ENCODE data around the gene RAB40C. TPM values are rescaled to one million over a fixed set of nuclear protein-coding genes. Genes with fewer than 3 reads are reported as not detected.

RAB40C gene
- total RNA-seq, 1 experiment from 2014 or later = 5.9 TPM

DNA sequence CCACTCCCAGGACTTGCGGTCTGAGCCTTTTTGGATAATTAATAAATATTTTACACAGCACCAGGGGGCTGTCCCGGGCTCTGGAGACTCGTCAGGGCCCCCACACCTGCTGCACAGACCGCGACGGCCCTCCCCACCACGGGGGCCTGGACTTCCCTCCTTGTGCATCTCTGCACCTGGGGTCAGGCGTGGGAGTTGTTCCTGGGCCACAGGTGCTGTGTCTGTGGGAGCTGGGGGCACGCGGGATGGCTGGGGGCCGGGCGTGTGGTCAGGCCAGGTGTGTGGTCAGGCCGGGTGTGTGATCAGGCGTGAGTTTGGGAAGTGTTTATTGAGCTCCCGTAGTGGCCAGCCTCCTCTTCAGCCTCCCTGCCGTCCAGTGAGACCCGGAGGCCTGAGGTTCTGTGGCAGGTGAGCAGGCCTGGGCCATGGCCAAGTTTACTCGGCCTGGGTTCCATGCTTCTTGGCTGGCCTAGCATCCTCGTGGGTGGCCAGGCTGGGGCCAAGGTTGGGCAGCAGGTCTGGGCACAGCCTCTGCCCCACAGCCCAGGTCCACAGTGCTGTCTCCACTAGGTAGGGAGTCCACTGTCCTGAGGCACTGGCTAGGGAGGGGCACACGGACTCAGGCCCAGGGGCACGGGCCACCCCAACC is 88.5 kb downstream of the RAB40C start:
- Histone ChIP-seq H3K9ac (ENCODE audit: low read length) (no peak overlapping the region), H3K9me3 (ENCODE audit: low read length) (no peaks in the 10 kb centered on the region), H3K27me3 (ENCODE audit: low read length) (no peaks in the 10 kb centered on the region), H4K20me1 (ENCODE audit: insufficient read depth, low read depth, low read length) (peaks cover 20% of the 10 kb centered on the region), H3K79me2 (ENCODE audit: low read length) (peaks cover 26% of the 10 kb centered on the region), H3K9me2 (replicated peaks; ENCODE audit: insufficient read depth, low read length) (no peaks in the 10 kb centered on the region), H3K27ac (ENCODE audit: low read length) (no peak overlapping the region), H2AFZ (ENCODE audit: low read length) (no peak overlapping the region), H3K36me3 (ENCODE audit: insufficient read depth, low read length) (peaks cover 4% of the 10 kb centered on the region; the same call in 1 of the 2 replicates), H3K4me2 (ENCODE audit: low read depth, low read length, poor library complexity, severe bottlenecking) (no peak overlapping the region), H3K4me1 (ENCODE audit: low read length) (peaks cover 29% of the 10 kb centered on the region), H3K4me3 (ENCODE audit: low read length) (no peak overlapping the region)
- DNase-seq = no peak

Small RNA genes within 50 kb of the gene (small RNA-seq; reads per million reads assigned to genes)
- gene MIR3176 (0.36 reads per million), gene Z98883.1 (not detected)

Other genes starting within 250 kb of the RAB40C start
- gene AXIN1, start 237.3 kb upstream of the RAB40C start, total RNA-seq (2014; rRNA removed; shearing (Covaris generic); ENCODE audit: low replicate concordance) = 14.6 and 46.4 TPM in 2 replicates
- 38.1 and 103 TPM in 2 replicates for gene MRPL28, start 219.5 kb upstream of the RAB40C start, total RNA-seq (2014; rRNA removed; shearing (Covaris generic); ENCODE audit: low replicate concordance)
- gene PGAP6, start 208.1 kb upstream of the RAB40C start, total RNA-seq (2014; rRNA removed; shearing (Covaris generic); ENCODE audit: low replicate concordance) = 50.0 and 58.1 TPM in 2 replicates
- 102 and 190 TPM in 2 replicates for gene NME4, start 192.9 kb upstream of the RAB40C start, total RNA-seq (2014; rRNA removed; shearing (Covaris generic); ENCODE audit: low replicate concordance)
- 5.3 and 10.4 TPM in 2 replicates for gene DECR2, start 188.2 kb upstream of the RAB40C start, total RNA-seq (2014; rRNA removed; shearing (Covaris generic); ENCODE audit: low replicate concordance)
- gene RAB11FIP3, start 164.4 kb upstream of the RAB40C start, total RNA-seq (2014; rRNA removed; shearing (Covaris generic); ENCODE audit: low replicate concordance) = 6.0 and 17.2 TPM in 2 replicates
- 26.7 and 51.3 TPM in 2 replicates for gene CAPN15, start 62.4 kb upstream of the RAB40C start, total RNA-seq (2014; rRNA removed; shearing (Covaris generic); ENCODE audit: low replicate concordance)
- gene PRR35, start 29.7 kb upstream of the RAB40C start, total RNA-seq (2014; rRNA removed; shearing (Covaris generic); ENCODE audit: low replicate concordance) = not detected in 2 replicates
- 3.7 and 5.9 TPM in 2 replicates for gene NHLRC4, start 23.1 kb upstream of the RAB40C start, total RNA-seq (2014; rRNA removed; shearing (Covaris generic); ENCODE audit: low replicate concordance)
- gene PIGQ, start 20.1 kb upstream of the RAB40C start, total RNA-seq (2014; rRNA removed; shearing (Covaris generic); ENCODE audit: low replicate concordance) = 35.7 and 64.3 TPM in 2 replicates
- gene WFIKKN1, start 40.9 kb downstream of the RAB40C start, total RNA-seq (2014; rRNA removed; shearing (Covaris generic); ENCODE audit: low replicate concordance) = 0.22 TPM in 1 of 2 replicates, not detected in the other
- gene METTL26, start 46.2 kb downstream of the RAB40C start, total RNA-seq (2014; rRNA removed; shearing (Covaris generic); ENCODE audit: low replicate concordance) = 149 and 293 TPM in 2 replicates
- gene MCRIP2, start 51.8 kb downstream of the RAB40C start, total RNA-seq (2014; rRNA removed; shearing (Covaris generic); ENCODE audit: low replicate concordance) = 41.7 and 137 TPM in 2 replicates
- gene WDR90, start 59.3 kb downstream of the RAB40C start, total RNA-seq (2014; rRNA removed; shearing (Covaris generic); ENCODE audit: low replicate concordance) = 37.2 and 55.2 TPM in 2 replicates
- gene RHOT2, start 78.1 kb downstream of the RAB40C start, total RNA-seq (2014; rRNA removed; shearing (Covaris generic); ENCODE audit: low replicate concordance) = 73.8 and 114 TPM in 2 replicates
- gene RHBDL1, start 85.6 kb downstream of the RAB40C start, total RNA-seq (2014; rRNA removed; shearing (Covaris generic); ENCODE audit: low replicate concordance) = 3.6 and 15.2 TPM in 2 replicates
- gene STUB1, start 90.3 kb downstream of the RAB40C start, total RNA-seq (2014; rRNA removed; shearing (Covaris generic); ENCODE audit: low replicate concordance) = 142 and 145 TPM in 2 replicates
- 27.6 and 28.1 TPM in 2 replicates for gene JMJD8, start 94.3 kb downstream of the RAB40C start, total RNA-seq (2014; rRNA removed; shearing (Covaris generic); ENCODE audit: low replicate concordance)
- 4.5 and 8.2 TPM in 2 replicates for gene WDR24, start 100.3 kb downstream of the RAB40C start, total RNA-seq (2014; rRNA removed; shearing (Covaris generic); ENCODE audit: low replicate concordance)
- 0.48 and 2.1 TPM in 2 replicates for gene FBXL16, start 115.7 kb downstream of the RAB40C start, total RNA-seq (2014; rRNA removed; shearing (Covaris generic); ENCODE audit: low replicate concordance)
- gene METRN, start 125.1 kb downstream of the RAB40C start, total RNA-seq (2014; rRNA removed; shearing (Covaris generic); ENCODE audit: low replicate concordance) = 25.2 and 132 TPM in 2 replicates
- gene ANTKMT, start 131.1 kb downstream of the RAB40C start, total RNA-seq (2014; rRNA removed; shearing (Covaris generic); ENCODE audit: low replicate concordance) = 19.8 and 53.3 TPM in 2 replicates
- gene CCDC78, start 136.4 kb downstream of the RAB40C start, total RNA-seq (2014; rRNA removed; shearing (Covaris generic); ENCODE audit: low replicate concordance) = 29.4 and 110 TPM in 2 replicates
- gene HAGHL, start 137.0 kb downstream of the RAB40C start, total RNA-seq (2014; rRNA removed; shearing (Covaris generic); ENCODE audit: low replicate concordance) = 57.4 and 159 TPM in 2 replicates
- 32.1 and 77.4 TPM in 2 replicates for gene CIAO3, start 150.9 kb downstream of the RAB40C start, total RNA-seq (2014; rRNA removed; shearing (Covaris generic); ENCODE audit: low replicate concordance)
- 0.47 TPM in 1 of 2 replicates, not detected in the other for gene MSLN, start 170.7 kb downstream of the RAB40C start, total RNA-seq (2014; rRNA removed; shearing (Covaris generic); ENCODE audit: low replicate concordance)
- gene RPUSD1, start 198.3 kb downstream of the RAB40C start, total RNA-seq (2014; rRNA removed; shearing (Covaris generic); ENCODE audit: low replicate concordance) = 26.6 and 61.1 TPM in 2 replicates
- 7.9 and 35.2 TPM in 2 replicates for gene CHTF18, start 198.6 kb downstream of the RAB40C start, total RNA-seq (2014; rRNA removed; shearing (Covaris generic); ENCODE audit: low replicate concordance)
- gene GNG13, start 210.7 kb downstream of the RAB40C start, total RNA-seq (2014; rRNA removed; shearing (Covaris generic); ENCODE audit: low replicate concordance) = not detected in 2 replicates